Transverse colon (tissue), 3 donors: ENCODE data around the gene TMEM26.

Experiments
- EP300 ChIP-seq: sonication (generic); formaldehyde crosslinking; IDR thresholded peaks from one replicate; pipeline ENCODE4 v1.6.1; 2017; ENCODE audit warnings: antibody characterized with exemption, low read depth
- TF ChIP-seq, protein P1 (sequence below), 5 experiments: fragments of 200-600 bp in 3 of 5; fragments of 450-650 bp in 2 of 5; sonication (generic) in 3 of 5; IDR thresholded peaks; 1 replicate in 2 of 5; 2 replicates in 3 of 5; pipeline ENCODE4 v1.5.1; 2016 to 2017; ENCODE audit warnings: antibody characterized with exemption in 5 of 5, inconsistent platforms in 3 of 5, mild to moderate bottlenecking in 2 of 5, moderate library complexity in 1 of 5

DNA sequence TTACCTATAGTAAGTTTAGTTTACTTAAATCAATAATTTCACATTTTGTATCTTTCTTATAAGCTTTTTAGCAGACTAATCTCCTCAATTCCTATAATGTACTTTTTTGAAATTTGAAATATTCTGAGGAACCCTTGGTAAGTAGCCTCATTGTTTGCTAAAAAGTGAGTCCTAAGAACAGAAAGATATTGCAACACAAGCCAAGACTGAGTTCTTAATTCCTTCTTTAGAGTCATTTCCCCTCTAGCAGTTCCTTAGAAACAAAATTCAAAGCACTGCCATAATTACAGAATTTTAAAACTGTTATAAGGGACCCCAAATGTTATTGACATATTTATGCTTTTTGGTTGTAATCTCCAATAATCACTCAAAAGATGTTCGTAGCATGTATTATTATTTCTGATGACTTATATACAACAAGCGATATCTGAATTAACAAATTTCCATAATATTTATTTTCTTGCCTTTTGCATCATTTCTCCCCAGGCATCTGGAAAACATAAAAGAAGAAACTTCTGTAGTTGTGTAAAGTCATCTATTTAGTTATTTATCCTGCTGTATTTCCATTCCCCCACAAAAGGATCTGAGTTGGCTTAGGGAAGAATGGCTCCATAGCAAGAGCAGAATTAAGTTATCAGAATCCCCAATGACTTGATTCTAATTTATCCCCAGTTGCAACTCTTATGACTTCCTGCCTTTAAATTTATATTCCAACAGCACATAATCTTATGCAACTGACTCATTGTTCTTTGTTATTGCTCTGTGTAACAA lies 67.8 kb downstream of the TMEM26 start:
- TF ChIP-seq, protein P1, sequence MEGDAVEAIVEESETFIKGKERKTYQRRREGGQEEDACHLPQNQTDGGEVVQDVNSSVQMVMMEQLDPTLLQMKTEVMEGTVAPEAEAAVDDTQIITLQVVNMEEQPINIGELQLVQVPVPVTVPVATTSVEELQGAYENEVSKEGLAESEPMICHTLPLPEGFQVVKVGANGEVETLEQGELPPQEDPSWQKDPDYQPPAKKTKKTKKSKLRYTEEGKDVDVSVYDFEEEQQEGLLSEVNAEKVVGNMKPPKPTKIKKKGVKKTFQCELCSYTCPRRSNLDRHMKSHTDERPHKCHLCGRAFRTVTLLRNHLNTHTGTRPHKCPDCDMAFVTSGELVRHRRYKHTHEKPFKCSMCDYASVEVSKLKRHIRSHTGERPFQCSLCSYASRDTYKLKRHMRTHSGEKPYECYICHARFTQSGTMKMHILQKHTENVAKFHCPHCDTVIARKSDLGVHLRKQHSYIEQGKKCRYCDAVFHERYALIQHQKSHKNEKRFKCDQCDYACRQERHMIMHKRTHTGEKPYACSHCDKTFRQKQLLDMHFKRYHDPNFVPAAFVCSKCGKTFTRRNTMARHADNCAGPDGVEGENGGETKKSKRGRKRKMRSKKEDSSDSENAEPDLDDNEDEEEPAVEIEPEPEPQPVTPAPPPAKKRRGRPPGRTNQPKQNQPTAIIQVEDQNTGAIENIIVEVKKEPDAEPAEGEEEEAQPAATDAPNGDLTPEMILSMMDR (IDR thresholded peaks at IDR 0.05) = no peak
- no peak for TF ChIP-seq EP300
